ENCODE measurements around the gene PGLYRP4. TPM values are rescaled to one million over a fixed set of nuclear protein-coding genes. Genes with fewer than 3 reads are reported as not detected.
"Not testable (repeated sequence)": the region's sequence is repeated elsewhere in the genome, so short reads cannot be mapped to it uniquely, and the experiment has no call there.

PGLYRP4 gene
- total and polyA plus RNA-seq, 12 donors = not detected

DNA sequence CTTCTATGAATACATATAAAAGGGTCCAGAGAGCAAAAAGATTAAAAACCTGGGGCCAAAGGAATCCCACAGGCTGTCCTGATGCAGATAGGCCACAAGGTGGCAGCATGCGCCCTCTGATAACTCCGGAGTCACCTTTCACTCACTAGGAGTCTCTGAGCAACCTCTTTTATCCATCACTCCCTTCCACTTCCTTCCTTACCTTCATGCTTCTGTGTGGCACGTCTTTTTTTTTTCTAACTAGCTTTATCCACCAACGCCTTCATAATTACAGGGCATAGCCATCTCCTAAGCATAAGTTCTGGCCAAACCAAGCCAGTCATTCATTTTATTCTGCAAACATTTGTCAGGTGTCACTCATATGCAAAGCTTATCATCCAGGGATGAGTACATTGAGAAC, 3.9 kb upstream of the PGLYRP4 start:
- no peaks in the 10 kb centered on the region for H3K4me1 ChIP-seq (replicated peaks in 1 of 2)
- H3K27ac ChIP-seq = no peak overlapping the region
- intact Hi-C loops (cut with DNase I) = loop anchor here (2.0 to 5.0 kb wide), 2 partner anchors 142 to 145 kb away; no protein-coding TSS in a partner anchor
- H3K36me3 ChIP-seq (replicated peaks in 1 of 2) = no peaks in the 10 kb centered on the region
- H3K4me3 ChIP-seq = no peak overlapping the region
- H3K9me3 ChIP-seq (replicated peaks in 1 of 3) = no peaks in the 10 kb centered on the region
- peak; percentile 63 to 90 (median 77) for DNase-seq
- H3K27me3 ChIP-seq = peaks cover 26% of the 10 kb centered on the region
- no peak for TF ChIP-seq POLR2A (IDR thresholded peaks at IDR 0.05)
- TF ChIP-seq, protein P1, sequence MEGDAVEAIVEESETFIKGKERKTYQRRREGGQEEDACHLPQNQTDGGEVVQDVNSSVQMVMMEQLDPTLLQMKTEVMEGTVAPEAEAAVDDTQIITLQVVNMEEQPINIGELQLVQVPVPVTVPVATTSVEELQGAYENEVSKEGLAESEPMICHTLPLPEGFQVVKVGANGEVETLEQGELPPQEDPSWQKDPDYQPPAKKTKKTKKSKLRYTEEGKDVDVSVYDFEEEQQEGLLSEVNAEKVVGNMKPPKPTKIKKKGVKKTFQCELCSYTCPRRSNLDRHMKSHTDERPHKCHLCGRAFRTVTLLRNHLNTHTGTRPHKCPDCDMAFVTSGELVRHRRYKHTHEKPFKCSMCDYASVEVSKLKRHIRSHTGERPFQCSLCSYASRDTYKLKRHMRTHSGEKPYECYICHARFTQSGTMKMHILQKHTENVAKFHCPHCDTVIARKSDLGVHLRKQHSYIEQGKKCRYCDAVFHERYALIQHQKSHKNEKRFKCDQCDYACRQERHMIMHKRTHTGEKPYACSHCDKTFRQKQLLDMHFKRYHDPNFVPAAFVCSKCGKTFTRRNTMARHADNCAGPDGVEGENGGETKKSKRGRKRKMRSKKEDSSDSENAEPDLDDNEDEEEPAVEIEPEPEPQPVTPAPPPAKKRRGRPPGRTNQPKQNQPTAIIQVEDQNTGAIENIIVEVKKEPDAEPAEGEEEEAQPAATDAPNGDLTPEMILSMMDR (IDR thresholded peaks at IDR 0.05) = peak; percentile 84 to 96 (median 88)
- 0 to 3% (median 0%) methylated on average over 4 of the region's 4 CpGs for WGBS, 4 donors

DNA sequence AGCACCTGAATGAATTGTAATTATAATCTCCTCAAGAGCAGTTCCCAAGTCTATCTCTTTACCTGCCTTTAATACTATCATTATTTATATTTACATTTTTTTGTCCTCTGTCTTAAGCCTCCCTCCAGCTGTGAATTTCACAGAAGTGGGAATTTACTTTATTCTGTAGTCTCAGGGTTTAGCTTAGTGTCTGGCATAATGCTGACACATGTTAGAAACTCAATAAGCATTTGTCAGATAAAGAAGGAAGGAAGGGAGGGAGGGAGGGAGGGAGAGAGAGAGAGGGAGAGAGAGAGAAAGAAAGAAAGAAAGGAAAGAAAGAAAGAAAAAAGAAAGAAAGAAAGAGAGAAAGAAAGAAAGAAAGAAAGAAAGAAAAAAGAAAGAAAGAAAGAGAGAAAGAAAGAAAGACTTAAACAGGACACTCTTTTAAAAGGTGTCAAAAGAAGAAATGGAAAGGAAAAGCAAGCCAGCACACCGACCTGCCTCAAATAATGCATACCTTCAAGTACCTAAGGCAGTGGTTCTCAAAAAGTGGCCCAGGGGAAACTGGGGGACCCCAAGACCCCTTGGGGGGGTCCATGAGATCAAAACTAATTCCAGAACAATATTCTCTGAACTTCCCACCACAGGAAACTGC, 1.8 kb upstream of the PGLYRP4 start:
- Histone ChIP-seq H3K4me3 (no peak overlapping the region), H3K36me3 (replicated peaks in 1 of 2) (no peaks in the 10 kb centered on the region), H3K4me1 (replicated peaks in 1 of 2) (no peaks in the 10 kb centered on the region), H3K9me3 (replicated peaks in 1 of 3) (no peaks in the 10 kb centered on the region), H3K27me3 (peaks cover 33% of the 10 kb centered on the region), H3K27ac (no peak overlapping the region)
- whole genome bisulfite sequencing, 4 donors = 6 to 54% (median 16%) methylated on average over 1 of the region's 1 CpG
- DNase-seq = no peak
- intact Hi-C loops (cut with DNase I) = loop anchor here in 1 of 2 donors (5.0 kb wide), 1 partner anchor 147 kb away; no protein-coding TSS in a partner anchor
- no peak for TF ChIP-seq POLR2A (IDR thresholded peaks at IDR 0.05)
- TF ChIP-seq, protein P1 (IDR thresholded peaks at IDR 0.05) = no peak

DNA sequence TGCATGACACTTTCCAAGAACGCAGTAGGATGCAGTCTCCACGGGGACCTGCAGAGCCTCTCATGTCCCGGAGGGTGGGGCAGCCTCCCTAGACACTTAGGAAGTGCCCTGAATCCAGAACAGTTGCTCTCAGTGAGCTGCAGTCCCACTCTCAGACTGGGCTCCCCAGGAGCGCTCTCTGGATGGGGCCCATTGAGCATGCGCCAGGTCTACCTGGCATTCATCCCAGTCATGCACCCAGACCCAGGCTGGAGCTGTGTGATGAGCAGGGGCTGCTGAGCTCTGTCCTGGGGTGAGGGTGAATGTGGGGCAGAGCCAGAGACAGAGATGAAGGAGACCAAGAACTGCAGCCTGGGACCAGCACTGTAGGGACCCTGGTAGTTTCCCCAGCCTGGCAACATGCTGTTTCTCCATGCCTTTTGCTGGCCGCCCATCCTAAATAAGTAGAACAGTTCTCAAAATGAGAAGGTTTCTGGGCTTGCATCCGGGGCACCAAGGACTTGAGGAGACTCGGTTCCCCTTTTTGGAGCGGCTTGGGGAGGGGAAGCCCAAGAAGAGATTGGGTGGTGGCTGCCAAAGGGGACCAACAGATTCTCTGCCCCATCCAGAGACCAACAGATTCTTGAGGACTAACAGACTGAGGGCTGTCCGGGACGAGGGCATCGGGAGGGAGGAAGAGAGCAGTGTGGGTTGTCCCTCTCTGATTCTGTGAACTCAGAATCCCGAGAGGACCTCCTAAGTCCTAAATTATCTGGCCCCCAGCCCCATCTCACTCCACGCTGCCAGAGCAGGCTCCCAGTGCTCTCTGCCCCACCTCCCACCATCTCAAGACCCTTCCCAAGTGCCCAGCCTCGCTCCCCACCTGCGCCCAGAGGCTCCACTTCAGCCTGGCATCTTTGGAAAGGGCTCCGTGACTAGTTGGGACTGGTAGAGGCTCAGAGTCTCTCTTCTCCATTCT, 1.0 kb upstream of the PGLYRP4 start:
- WGBS, 4 donors = 51 to 56% (median 53%) methylated on average over 11 to 17 of the region's 17 CpGs
- peaks cover 36% of the 10 kb centered on the region for H3K27me3 ChIP-seq
- intact Hi-C loops (cut with DNase I) = loop anchor here in 1 of 2 donors (5.0 kb wide), 1 partner anchor 148 kb away; no protein-coding TSS in a partner anchor
- no peak overlapping the region for H3K27ac ChIP-seq
- H3K4me1 ChIP-seq (replicated peaks in 1 of 2) = no peaks in the 10 kb centered on the region
- H3K4me3 ChIP-seq = no peak overlapping the region
- no peaks in the 10 kb centered on the region for H3K36me3 ChIP-seq (replicated peaks in 1 of 2)
- no peak for TF ChIP-seq POLR2A (IDR thresholded peaks at IDR 0.05)
- TF ChIP-seq, protein P1 (IDR thresholded peaks at IDR 0.05) = no peak
- DNase-seq = peak in 1 of 7 donors; percentile 9
- no peaks in the 10 kb centered on the region for H3K9me3 ChIP-seq (replicated peaks in 1 of 3)

DNA sequence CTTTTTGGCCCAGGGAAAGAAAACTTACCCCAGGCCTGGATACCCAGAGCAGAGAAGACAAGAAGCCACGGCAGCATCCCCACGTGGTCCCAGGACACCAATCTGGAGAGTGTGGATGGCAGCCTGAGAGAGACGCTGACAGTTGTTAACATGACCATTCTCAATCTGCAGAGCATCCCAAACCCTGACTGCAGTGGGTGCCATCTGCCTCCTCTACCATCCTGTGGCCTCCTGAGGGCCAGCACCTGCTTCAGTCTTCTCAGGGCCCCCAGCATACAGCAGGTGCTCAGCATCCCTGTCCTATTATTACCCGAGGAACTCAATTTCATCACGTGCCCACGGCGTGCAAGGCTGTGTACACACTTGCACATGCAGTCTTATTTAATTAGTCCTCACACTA, 785 bp downstream of the PGLYRP4 start:
- WGBS, 4 donors = 58 to 67% (median 61%) methylated on average over 7 of the region's 7 CpGs
- H3K4me1 ChIP-seq (replicated peaks in 1 of 2) = no peaks in the 10 kb centered on the region
- H3K4me3 ChIP-seq = no peak overlapping the region
- H3K9me3 ChIP-seq (replicated peaks in 1 of 3) = no peaks in the 10 kb centered on the region
- H3K27me3 ChIP-seq = peaks cover 33% of the 10 kb centered on the region
- TF ChIP-seq, protein P1 (IDR thresholded peaks at IDR 0.05) = no peak
- TF ChIP-seq POLR2A (IDR thresholded peaks at IDR 0.05) = no peak
- intact Hi-C loops (cut with DNase I) = no loop called here
- DNase-seq = no peak
- H3K27ac ChIP-seq = no peak overlapping the region
- H3K36me3 ChIP-seq (replicated peaks in 1 of 2) = no peaks in the 10 kb centered on the region

DNA sequence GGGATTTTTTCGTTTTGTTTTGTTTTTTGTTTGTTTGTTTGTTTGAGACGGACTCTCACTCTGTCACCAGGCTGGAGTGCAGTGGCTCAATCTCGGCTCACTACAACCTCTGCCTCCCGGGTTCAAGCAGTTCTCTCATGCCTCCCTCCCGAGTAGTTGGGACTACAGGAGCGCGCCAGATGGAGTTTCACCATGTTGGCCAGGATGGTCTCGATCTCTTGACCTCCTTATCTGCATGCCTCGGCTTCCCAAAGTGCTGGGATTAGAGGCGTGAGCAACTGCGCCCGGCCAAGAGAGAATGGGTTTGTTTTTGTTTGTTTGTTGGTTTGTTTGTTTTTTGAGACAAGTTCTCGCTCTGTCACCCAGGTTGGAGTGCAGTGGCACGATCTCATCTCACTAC, 1.6 kb downstream of the PGLYRP4 start:
- WGBS, 4 donors = 67 to 73% (median 67%) methylated on average over 14 of the region's 14 CpGs
- DNase-seq; intact Hi-C loops (cut with DNase I); H3K36me3 ChIP-seq (replicated peaks in 1 of 2); H3K4me3 ChIP-seq; H3K9me3 ChIP-seq (replicated peaks in 1 of 3); H3K4me1 ChIP-seq (replicated peaks in 1 of 2); H3K27ac ChIP-seq: not testable (repeated sequence)
- H3K27me3 ChIP-seq = peaks cover 33% of the 10 kb centered on the region

Data from adrenal gland (tissue), 12 donors.